C4-2B (cell line): ENCODE measurements around the gene NIPAL3.

Experiments used
- H3K27ac ChIP-seq: fragments of 450-650 bp; 2 replicates; pipeline ENCODE4 v1.5.1; 2017
- CTCF ChIP-seq: fragments of 450-650 bp; conservative IDR thresholded peaks from 2 replicates; pipeline ENCODE4 v1.5.1; 2017; ENCODE audit warnings: mild to moderate bottlenecking
- ZFX ChIP-seq: fragments of 450-650 bp; IDR thresholded peaks from 2 replicates; pipeline ENCODE4 v1.6.1; 2017

NIPAL3 gene

GRCh38 chr1:24415334-24415909 lies at the start of gene NIPAL3:
Gene NIPAL3, plus strand, starts transcription at chr1:24415802. Its CDS starts 3,746 bp downstream, at chr1:24419548.
- peak within 1 kb of the TSS; percentile 80 for H3K27ac ChIP-seq
- TF ChIP-seq CTCF (peak; percentile 85), ZFX (no peak)

- TF ChIP-seq ZFX (no peak), CTCF (no peak)
- H3K27ac ChIP-seq, result peak overlapping the region; percentile 37; the same call in 1 of the 2 replicates
These were observed 48.9 kb upstream of the NIPAL3 start for GRCh38 chr1:24366707-24367106.

GRCh38 chr1:24369199-24369598 lies 46.4 kb upstream of the NIPAL3 start:
- H3K27ac ChIP-seq, result no peak overlapping the region
- TF ChIP-seq ZFX (no peak), CTCF (no peak)

- no peak for TF ChIP-seq ZFX
- TF ChIP-seq CTCF, result no peak
- H3K27ac ChIP-seq, result no peak overlapping the region
These were observed 45.8 kb upstream of the NIPAL3 start for GRCh38 chr1:24369801-24370200.

- TF ChIP-seq CTCF, result no peak
- TF ChIP-seq ZFX, result no peak
- H3K27ac ChIP-seq, result no peak overlapping the region
These were observed 42.6 kb upstream of the NIPAL3 start for GRCh38 chr1:24373044-24373443.

- H3K27ac ChIP-seq, result no peak overlapping the region
- no peak for TF ChIP-seq ZFX
- TF ChIP-seq CTCF, result no peak
These were observed 41.9 kb upstream of the NIPAL3 start for GRCh38 chr1:24373710-24374109.

- TF ChIP-seq CTCF, result no peak
- TF ChIP-seq ZFX, result no peak
- H3K27ac ChIP-seq, result no peak overlapping the region
These were observed 40.5 kb upstream of the NIPAL3 start for GRCh38 chr1:24374891-24375786.
